OCI-LY1 (cell line): Measurements from ENCODE around the gene TRIL.

ENCODE experiments used
- EZH2 ChIP-seq: fragments of 200-600 bp; sonication (generic), shearing (Covaris generic); IDR thresholded peaks from 2 replicates; pipeline ENCODE4 v1.8.0; 2017; ENCODE audit warnings: borderline replicate concordance, mixed run types, mild to moderate bottlenecking, antibody characterized with exemption, low read length, moderate library complexity, mixed read lengths
- TF ChIP-seq, protein P1 (sequence below): fragments of 200-600 bp; sonication (generic), shearing (Covaris generic); IDR thresholded peaks from 2 replicates; pipeline ENCODE4 v1.5.1; 2017; ENCODE audit warnings: mild to moderate bottlenecking, antibody characterized with exemption, low read length, moderate library complexity, mixed read lengths

DNA sequence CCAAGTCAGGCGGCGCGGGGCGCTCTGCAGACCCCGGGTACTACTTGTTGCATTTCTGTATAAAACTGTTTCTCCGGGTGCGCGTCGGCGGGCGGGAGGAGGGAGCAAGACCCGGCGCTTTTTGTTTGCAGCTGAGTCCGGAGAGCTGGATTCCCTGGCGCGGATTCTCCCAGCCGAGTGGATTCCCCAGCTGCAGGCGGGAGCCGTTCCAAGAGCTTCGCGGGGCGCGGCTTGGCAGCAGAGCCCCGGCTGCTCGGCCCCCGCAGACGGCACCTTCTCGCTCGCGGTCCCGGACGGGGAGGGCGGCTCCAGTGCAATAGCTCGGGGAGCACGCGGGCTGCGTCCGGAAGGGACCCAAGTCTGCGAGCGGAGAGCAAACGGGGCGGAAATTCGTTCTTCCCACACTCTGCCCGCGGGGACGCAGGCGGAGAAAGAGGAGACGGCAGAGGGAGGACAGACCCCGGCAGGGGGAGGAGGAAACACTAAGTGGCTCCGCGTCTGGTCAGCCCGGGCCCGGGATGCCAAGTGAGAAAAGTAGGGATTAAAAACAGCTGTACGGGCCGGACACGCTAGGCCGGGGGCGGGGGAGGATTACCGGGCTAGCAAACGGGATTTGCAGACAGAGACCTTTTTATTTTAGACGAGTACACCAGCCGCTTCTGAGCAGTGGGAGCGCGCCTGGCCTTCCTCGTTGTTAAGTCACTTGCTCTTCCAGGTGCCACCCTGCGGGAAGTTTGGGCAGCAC lies at the start of gene TRIL:
- TF ChIP-seq, protein P1, sequence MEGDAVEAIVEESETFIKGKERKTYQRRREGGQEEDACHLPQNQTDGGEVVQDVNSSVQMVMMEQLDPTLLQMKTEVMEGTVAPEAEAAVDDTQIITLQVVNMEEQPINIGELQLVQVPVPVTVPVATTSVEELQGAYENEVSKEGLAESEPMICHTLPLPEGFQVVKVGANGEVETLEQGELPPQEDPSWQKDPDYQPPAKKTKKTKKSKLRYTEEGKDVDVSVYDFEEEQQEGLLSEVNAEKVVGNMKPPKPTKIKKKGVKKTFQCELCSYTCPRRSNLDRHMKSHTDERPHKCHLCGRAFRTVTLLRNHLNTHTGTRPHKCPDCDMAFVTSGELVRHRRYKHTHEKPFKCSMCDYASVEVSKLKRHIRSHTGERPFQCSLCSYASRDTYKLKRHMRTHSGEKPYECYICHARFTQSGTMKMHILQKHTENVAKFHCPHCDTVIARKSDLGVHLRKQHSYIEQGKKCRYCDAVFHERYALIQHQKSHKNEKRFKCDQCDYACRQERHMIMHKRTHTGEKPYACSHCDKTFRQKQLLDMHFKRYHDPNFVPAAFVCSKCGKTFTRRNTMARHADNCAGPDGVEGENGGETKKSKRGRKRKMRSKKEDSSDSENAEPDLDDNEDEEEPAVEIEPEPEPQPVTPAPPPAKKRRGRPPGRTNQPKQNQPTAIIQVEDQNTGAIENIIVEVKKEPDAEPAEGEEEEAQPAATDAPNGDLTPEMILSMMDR = no peak
- TF ChIP-seq EZH2 = no peak
